Brain microvascular endothelial cell (primary cell): ENCODE data around the gene FFAR2.

Source experiments
- DNase-seq: peaks from one replicate; pipeline ENCODE4 v3.0.0-alpha.2; 2020
- H3K27ac ChIP-seq: fragments of 250-450 bp; sonication (Bioruptor Pico); 2 replicates; pipeline ENCODE4 v1.5.1; 2020; ENCODE audit warnings: mild to moderate bottlenecking, moderate library complexity
- H3K27me3 ChIP-seq: fragments of 250-450 bp; sonication (Bioruptor Pico); replicated peaks from 2 replicates; pipeline ENCODE4 v1.5.1; 2020; ENCODE audit warnings: mild to moderate bottlenecking
- H3K36me3 ChIP-seq: fragments of 250-450 bp; sonication (Bioruptor Pico); replicated peaks from 2 replicates; pipeline ENCODE4 v1.5.1; 2020; ENCODE audit warnings: mild to moderate bottlenecking
- H3K4me3 ChIP-seq: 2 replicates; pipeline ENCODE4 v1.5.1; 2011; ENCODE audit warnings: low read depth, mild to moderate bottlenecking, control low read depth, low read length, moderate library complexity
- CTCF ChIP-seq: IDR thresholded peaks from 2 replicates; pipeline ENCODE4 v1.5.1; 2011; ENCODE audit warnings: low read depth, mild to moderate bottlenecking, moderate library complexity, low read length, control low read depth, inconsistent platforms; ENCODE audit errors: missing control alignments
- in situ Hi-C: cut with HindIII; loops from 2 replicates; pipeline ENCODE4 v1.10.0; 2017; ENCODE audit warnings: low sequenced_read_pairs, low pct_ligation_motif_present

The FFAR2 gene

DNA sequence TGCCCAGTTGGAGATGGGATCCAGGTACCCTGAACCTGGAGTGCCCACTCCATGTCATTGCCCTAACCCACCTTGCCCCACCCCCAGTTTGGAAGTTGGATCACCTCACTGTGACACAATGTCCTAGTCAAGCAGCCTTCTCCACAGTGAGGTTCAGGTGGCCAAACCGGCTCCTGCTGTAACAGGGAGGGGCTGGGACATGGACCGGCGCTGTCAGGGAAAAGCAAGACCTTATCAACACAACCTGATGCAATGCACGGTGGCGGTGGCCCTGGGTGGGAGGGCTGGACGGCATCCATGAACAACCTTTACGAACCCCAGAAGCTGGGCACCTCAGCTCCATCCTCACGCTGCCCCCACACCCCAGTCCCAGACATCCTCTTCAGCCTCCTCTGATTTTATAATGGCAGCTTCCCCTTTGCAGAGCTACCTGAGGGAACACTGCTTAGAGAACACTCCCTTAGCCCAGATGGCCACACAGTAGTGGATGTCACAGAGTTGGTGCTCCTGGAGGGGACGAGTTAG is 43.8 kb downstream of the FFAR2 start:
- in situ Hi-C loops, result no loop called here
- Histone ChIP-seq H3K27ac (no peak overlapping the region), H3K4me3 (no peak overlapping the region), H3K27me3 (peaks cover 2% of the 10 kb centered on the region), H3K36me3 (no peaks in the 10 kb centered on the region)
- no peak for TF ChIP-seq CTCF
- no peak for DNase-seq

- Histone ChIP-seq H3K4me3 (no peak overlapping the region), H3K36me3 (no peaks in the 10 kb centered on the region), H3K27ac (no peak overlapping the region), H3K27me3 (peaks cover 2% of the 10 kb centered on the region)
- TF ChIP-seq CTCF, result no peak
- in situ Hi-C loops, result no loop called here
- no peak for DNase-seq
These were observed 45.9 kb downstream of the FFAR2 start for GRCh38 chr19:35493971-35494370.

DNA sequence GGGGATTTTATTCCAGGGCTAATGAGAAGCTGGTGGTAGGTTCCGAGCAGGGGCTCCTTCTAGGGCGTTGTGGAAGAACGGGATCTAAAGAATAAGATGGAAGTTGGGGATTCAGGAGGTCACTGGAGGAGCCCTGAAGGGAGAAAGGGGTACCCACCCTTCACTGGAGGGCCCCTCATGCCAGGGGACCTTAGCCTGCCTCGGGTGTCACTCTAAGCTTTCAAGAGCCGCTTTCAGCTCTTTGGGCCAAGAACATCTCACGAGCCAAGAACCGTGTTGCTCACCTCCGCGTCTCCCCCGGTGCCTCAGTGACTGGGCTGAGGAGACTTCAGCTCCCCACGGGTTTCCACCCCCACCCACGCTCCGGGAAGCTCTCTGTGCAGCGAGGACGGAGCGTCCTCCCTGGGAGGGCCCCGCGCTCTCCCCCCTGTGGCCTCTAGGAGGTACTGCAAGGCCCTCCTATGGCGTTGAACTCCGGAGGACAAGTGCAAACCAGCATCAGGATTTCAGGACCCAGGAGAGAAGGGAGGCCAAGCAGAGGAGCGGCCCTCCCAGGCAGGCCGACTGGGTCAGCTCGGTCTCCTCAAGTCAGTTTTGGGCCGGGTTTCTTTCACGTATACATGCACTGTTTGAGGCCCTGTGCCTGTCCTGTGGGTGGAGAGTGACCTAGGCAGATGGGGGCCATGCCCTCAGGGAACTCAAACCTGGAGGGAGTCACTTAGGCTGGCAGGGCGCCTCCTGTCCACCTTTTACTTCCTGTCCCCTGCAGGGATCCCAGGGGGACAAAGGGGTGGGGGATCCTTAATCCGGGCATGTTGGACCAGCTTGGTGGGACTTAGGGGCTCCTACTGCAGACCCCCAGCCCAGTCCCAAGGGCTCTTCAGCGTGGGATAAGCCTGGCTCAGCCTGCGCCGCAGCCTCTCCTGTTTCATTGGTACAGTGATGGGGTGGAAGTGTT is 47.3 kb downstream of the FFAR2 start:
- Histone ChIP-seq H3K4me3 (no peak overlapping the region), H3K27me3 (peaks cover 2% of the 10 kb centered on the region), H3K36me3 (no peaks in the 10 kb centered on the region), H3K27ac (no peak overlapping the region)
- in situ Hi-C loops, result no loop called here
- TF ChIP-seq CTCF, result peak; percentile 100
- DNase-seq, result peak; percentile 44

- in situ Hi-C loops, result no loop called here
- no peaks in the 10 kb centered on the region for H3K36me3 ChIP-seq
- no peaks in the 10 kb centered on the region for H3K27me3 ChIP-seq
- H3K27ac ChIP-seq, result no peak overlapping the region
- H3K4me3 ChIP-seq, result no peak overlapping the region
- no peak for DNase-seq
- TF ChIP-seq CTCF, result no peak
These were observed 49.3 kb downstream of the FFAR2 start for GRCh38 chr19:35497406-35497805.

DNA sequence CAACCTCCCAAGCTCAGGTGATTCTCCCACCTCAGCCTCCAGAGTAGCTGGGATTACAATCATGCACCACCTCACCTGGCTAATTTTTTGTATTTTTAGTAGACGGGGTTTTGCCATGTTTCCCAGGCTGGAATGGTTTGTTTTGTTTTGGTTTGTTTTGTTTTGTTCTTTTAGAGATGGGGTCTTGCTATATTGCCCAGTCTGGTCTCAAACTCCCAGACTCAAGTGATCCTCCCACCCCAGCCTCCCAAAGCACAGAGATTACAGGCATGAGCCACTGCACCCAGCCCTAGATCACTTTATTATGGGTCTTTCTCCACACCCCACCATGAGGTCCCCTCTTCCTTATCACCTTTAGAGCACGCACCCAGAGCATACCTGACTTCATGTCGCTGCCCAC is 50.2 kb downstream of the FFAR2 start:
- DNase-seq, result no peak
- no peaks in the 10 kb centered on the region for H3K27me3 ChIP-seq
- no peak overlapping the region for H3K27ac ChIP-seq
- H3K36me3 ChIP-seq, result no peaks in the 10 kb centered on the region
- in situ Hi-C loops, result no loop called here
- H3K4me3 ChIP-seq, result no peak overlapping the region
- TF ChIP-seq CTCF, result no peak
